HepG2 (cell line): ENCODE results near the gene KEL.

Experiments
- ZNF12 ChIP-seq: sonication (generic); formaldehyde crosslinking; IDR thresholded peaks from 2 replicates; pipeline ENCODE4 v1.5.0; 2020; ENCODE audit warnings: missing genetic modification reagents
- ZNF614 ChIP-seq: IDR thresholded peaks from 2 replicates; pipeline ENCODE4 v1.6.1; 2018; ENCODE audit warnings: missing biosample characterization, missing genetic modification reagents, inconsistent platforms, borderline replicate concordance
- TF ChIP-seq, protein P1 (sequence below): sonication (generic); formaldehyde crosslinking; IDR thresholded peaks from 2 replicates; pipeline ENCODE4 v1.5.1; 2020; ENCODE audit warnings: missing genetic modification reagents, mild to moderate bottlenecking, borderline replicate concordance
- TF ChIP-seq, protein P2 (sequence below): sonication (generic); formaldehyde crosslinking; IDR thresholded peaks from 2 replicates; pipeline ENCODE4 v1.5.0; 2020; ENCODE audit warnings: mild to moderate bottlenecking, missing genetic modification reagents, moderate library complexity

DNA sequence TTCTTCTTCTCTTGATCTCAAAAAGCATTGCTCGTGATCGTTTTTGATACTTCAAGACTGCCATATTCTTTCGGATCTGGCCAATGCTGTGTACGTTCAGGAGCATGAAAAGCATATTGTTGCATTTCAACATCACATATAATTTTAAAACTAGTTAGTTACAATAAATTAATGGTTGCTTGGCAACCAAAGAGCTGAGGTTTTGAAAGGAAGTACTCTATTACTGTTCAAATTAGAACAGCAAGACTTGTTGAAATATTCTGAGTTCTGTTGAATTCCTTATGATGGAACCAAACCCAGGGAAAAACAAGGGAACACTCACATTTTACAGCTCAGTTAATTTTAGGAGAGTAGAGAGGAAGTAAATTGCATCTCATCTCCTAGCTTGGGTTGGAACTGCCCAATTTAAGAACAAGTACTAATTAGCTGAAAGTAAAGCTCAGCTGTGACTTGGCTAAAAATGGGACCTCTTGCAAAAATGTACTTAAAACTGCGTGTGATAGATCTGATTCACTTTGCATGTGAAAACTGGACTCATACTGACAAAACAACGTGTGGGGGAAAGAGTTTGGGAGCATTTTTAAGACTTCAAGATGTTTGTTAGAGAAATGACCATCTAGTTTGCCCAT lies 43.6 kb upstream of the KEL start:
- TF ChIP-seq, protein P1, sequence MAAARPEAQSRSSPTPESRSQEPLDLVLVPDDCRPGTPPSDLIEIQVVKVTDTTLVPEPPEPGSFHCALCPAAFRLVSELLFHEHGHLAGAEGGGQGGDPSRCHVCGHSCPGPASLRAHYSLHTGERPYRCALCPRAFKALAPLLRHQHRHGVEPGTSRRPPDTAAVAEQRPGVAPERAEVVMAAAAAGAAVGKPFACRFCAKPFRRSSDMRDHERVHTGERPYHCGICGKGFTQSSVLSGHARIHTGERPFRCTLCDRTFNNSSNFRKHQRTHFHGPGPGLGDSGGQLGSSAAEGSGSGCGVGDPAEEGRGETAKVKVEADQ (CRISPR knock-in tag) = no peak
- no peak for TF ChIP-seq ZNF614 (CRISPR knock-in tag)
- TF ChIP-seq, protein P2, sequence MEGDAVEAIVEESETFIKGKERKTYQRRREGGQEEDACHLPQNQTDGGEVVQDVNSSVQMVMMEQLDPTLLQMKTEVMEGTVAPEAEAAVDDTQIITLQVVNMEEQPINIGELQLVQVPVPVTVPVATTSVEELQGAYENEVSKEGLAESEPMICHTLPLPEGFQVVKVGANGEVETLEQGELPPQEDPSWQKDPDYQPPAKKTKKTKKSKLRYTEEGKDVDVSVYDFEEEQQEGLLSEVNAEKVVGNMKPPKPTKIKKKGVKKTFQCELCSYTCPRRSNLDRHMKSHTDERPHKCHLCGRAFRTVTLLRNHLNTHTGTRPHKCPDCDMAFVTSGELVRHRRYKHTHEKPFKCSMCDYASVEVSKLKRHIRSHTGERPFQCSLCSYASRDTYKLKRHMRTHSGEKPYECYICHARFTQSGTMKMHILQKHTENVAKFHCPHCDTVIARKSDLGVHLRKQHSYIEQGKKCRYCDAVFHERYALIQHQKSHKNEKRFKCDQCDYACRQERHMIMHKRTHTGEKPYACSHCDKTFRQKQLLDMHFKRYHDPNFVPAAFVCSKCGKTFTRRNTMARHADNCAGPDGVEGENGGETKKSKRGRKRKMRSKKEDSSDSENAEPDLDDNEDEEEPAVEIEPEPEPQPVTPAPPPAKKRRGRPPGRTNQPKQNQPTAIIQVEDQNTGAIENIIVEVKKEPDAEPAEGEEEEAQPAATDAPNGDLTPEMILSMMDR (CRISPR knock-in tag) = no peak
- TF ChIP-seq ZNF12 (CRISPR knock-in tag) = no peak
